Left lung (tissue), 10 donors: ENCODE results near the gene PITX1. TPM values are rescaled to one million over a fixed set of nuclear protein-coding genes. Genes with fewer than 3 reads are reported as not detected.

ENCODE experiments used
- ATAC-seq: fragments of 200-7000 bp; cut with Tn5 transposase; one replicate; pipeline ENCODE4 v1.9.1; 2020; ENCODE audit warnings: moderate library complexity
- DNase-seq, 4 donors: peaks; one replicate each; pipeline ENCODE4 v3.0.0-alpha.2; 2013 to 2020
- H3K27ac ChIP-seq, 2 donors: fragments of 200-600 bp; sonication (generic) in 1 of 2; one replicate each; pipeline versions ENCODE4 v1.5.0 to v1.8.0; 2020 to 2021
- H3K27me3 ChIP-seq, 2 donors: fragments of 200-600 bp; sonication (generic) in 1 of 2; one replicate each; pipeline versions ENCODE4 v1.5.0 to v1.8.0; 2020 to 2021
- H3K36me3 ChIP-seq, 2 donors: fragments of 200-600 bp; sonication (generic) in 1 of 2; one replicate each; pipeline versions ENCODE4 v1.5.0 to v1.8.0; 2020 to 2021
- H3K4me1 ChIP-seq, 2 donors: fragments of 200-600 bp; one replicate each; pipeline ENCODE4 v1.8.0; 2021
- H3K4me3 ChIP-seq, 2 donors: fragments of 200-600 bp; sonication (generic) in 1 of 2; one replicate each; pipeline versions ENCODE4 v1.5.0 to v1.8.0; 2020 to 2021; ENCODE audit warnings: mild to moderate bottlenecking in 1 of 2
- H3K9me3 ChIP-seq, 2 donors: fragments of 200-600 bp; sonication (generic) in 1 of 2; one replicate each; pipeline versions ENCODE4 v1.5.0 to v1.8.0; 2020 to 2021
- intact Hi-C, 2 donors: fragments of 100-400 bp; cut with DNase I; formaldehyde crosslinking; loops; one replicate each; pipeline versions ENCODE4 v1.11.2 to v1.14.2; 2022
- polyA plus RNA-seq, 6 donors: library from polyadenylated mRNA; unstranded; fragments of 120-200 nt; gene quantifications; one replicate each; pipeline ENCODE4 v1.2.1, GENCODE V29; 2013; ENCODE audit not compliant: insufficient read length in 6 of 6
- total RNA-seq, 2 donors: library from RNA; stranded (reverse); fragmentation: NEBNext Ultra II Directional; extraction: Animal tissue kit (Norgen Biotek cat#: 25700); gene quantifications; one replicate each; pipeline ENCODE4 v1.2.1, GENCODE V29; 2021
- TF ChIP-seq, protein P1 (sequence below), 2 donors: fragments of 200-600 bp; sonication (generic) in 1 of 2; IDR thresholded peaks; one replicate each; pipeline versions ENCODE4 v1.5.0 to v1.8.0; 2021; ENCODE audit warnings: antibody characterized with exemption in 2 of 2
- donor health status: DM: no; HTN: yes; CAD: no.
- donor health status: DM: no; HTN: no; CAD: no.

Gene PITX1
- total and polyA plus RNA-seq, 8 donors = 0.17 to 0.68 (median 0.32) TPM; not detected in 1

DNA sequence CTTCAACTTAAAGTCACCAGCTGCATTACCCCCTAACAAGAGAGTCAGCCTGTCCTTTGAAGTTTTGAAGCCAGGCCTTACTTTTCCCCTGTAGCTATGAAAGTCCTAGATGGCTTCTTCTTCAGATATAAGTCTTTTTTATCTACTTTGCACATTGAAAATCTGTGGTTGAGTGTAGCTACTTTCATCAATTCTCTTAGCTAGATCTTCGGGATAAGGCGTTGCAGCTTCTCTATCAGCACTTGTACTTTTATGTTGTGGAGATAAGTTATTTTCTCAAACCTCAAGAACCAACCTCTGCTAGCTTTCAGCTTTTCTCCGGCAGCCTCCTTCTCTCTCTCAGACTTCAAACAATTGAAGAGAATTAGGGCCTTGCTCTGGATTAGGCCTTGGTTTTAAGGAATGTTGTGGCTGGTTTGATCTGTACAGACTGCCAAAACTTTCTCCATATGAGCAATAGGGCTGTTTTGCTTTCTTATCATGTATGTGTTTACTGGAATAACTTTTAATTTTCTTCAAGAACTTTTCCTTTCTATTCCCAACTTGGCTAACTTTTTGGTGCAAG lies 44.7 kb downstream of the PITX1 start:
- H3K4me3 ChIP-seq = no peak overlapping the region
- DNase-seq = no peak
- H3K27ac ChIP-seq = no peak overlapping the region
- no peaks in the 10 kb centered on the region for H3K9me3 ChIP-seq
- no peak for ATAC-seq
- H3K4me1 ChIP-seq = no peaks in the 10 kb centered on the region
- H3K36me3 ChIP-seq = no peaks in the 10 kb centered on the region
- intact Hi-C loops = no loop called here
- TF ChIP-seq, protein P1, sequence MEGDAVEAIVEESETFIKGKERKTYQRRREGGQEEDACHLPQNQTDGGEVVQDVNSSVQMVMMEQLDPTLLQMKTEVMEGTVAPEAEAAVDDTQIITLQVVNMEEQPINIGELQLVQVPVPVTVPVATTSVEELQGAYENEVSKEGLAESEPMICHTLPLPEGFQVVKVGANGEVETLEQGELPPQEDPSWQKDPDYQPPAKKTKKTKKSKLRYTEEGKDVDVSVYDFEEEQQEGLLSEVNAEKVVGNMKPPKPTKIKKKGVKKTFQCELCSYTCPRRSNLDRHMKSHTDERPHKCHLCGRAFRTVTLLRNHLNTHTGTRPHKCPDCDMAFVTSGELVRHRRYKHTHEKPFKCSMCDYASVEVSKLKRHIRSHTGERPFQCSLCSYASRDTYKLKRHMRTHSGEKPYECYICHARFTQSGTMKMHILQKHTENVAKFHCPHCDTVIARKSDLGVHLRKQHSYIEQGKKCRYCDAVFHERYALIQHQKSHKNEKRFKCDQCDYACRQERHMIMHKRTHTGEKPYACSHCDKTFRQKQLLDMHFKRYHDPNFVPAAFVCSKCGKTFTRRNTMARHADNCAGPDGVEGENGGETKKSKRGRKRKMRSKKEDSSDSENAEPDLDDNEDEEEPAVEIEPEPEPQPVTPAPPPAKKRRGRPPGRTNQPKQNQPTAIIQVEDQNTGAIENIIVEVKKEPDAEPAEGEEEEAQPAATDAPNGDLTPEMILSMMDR (IDR thresholded peaks at IDR 0.05) = no peak
- H3K27me3 ChIP-seq = no peaks in the 10 kb centered on the region

DNA sequence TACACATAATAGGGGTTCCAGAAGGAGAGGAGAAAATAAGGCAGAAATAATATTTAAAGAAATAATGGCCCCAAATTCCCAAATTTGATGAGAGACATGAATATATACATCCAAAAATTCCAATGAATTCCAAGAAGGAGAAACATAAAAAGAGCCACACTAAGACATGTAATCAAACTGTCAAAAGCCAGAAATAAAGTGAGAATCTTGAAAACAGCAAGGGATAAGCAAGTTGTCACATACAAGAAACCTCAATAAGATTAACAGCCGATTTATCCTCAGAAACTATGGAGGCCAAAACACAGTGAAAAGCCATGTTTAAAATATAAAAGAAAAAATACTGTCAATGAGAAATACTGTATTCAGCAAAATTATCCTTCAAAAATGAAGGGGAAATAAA lies 51.8 kb downstream of the PITX1 start:
- TF ChIP-seq, protein P1 (IDR thresholded peaks at IDR 0.05) = no peak
- no peaks in the 10 kb centered on the region for H3K27me3 ChIP-seq
- no peaks in the 10 kb centered on the region for H3K36me3 ChIP-seq
- ATAC-seq (no peak), DNase-seq (no peak)
- no peak overlapping the region for H3K4me3 ChIP-seq
- peaks cover 0 to 59% of the 10 kb centered on the region in 2 donors for H3K9me3 ChIP-seq
- H3K4me1 ChIP-seq = no peaks in the 10 kb centered on the region
- no peak overlapping the region for H3K27ac ChIP-seq
- intact Hi-C loops = no loop called here

DNA sequence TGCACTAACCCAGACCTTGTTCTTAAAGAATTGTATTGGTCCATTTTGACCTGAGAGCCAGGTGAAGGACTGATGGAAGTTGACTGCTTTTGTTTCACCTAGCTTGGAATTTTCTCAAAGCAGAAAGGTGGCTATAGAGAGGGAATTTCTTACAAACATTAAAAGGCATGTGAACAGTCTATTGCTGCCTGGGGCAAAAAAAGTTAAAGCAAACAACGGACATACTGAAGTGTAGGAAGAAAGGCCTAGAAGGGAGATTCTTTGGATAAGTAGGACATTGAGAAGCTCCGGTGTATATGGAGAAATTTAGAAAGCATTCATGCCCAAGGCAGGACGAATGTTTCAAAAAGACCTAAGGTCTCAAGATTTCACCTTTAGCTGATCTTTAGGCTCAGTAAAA lies 54.6 kb downstream of the PITX1 start:
- intact Hi-C loops = no loop called here
- no peak for DNase-seq
- H3K27me3 ChIP-seq = no peaks in the 10 kb centered on the region
- H3K27ac ChIP-seq = no peak overlapping the region
- TF ChIP-seq, protein P1 (IDR thresholded peaks at IDR 0.05) = no peak
- H3K9me3 ChIP-seq = peaks cover 0 to 70% of the 10 kb centered on the region in 2 donors
- H3K36me3 ChIP-seq = peaks cover 0 to 5% of the 10 kb centered on the region in 2 donors
- H3K4me3 ChIP-seq = no peak overlapping the region
- ATAC-seq = no peak
- no peaks in the 10 kb centered on the region for H3K4me1 ChIP-seq

Other genes starting within 250 kb of the PITX1 start
- gene C5orf24, start 188.3 kb downstream of the PITX1 start, total RNA-seq = 10 to 100 TPM; 50.8 to 64.4 TPM
- 10 to 100 TPM; 73.3 to 86.3 (median 77.8) TPM for gene C5orf24, start 188.3 kb downstream of the PITX1 start, polyA plus RNA-seq
- 10 to 100 TPM; 61.9 to 78.2 TPM for gene TXNDC15, start 159.9 kb downstream of the PITX1 start, total RNA-seq
- 10 to 100 TPM; 61.7 to 88.9 (median 75.7) TPM for gene TXNDC15, start 159.9 kb downstream of the PITX1 start, polyA plus RNA-seq
- gene PCBD2, start 129.1 kb downstream of the PITX1 start, total RNA-seq = 10 to 100 TPM in 1 of 2 donors, 1 to 10 TPM in 1; 9.8 to 10.7 TPM
- gene PCBD2, start 129.1 kb downstream of the PITX1 start, polyA plus RNA-seq = 10 to 100 TPM; 10.6 to 17.7 (median 14.6) TPM
- gene CATSPER3, start 66.3 kb downstream of the PITX1 start, total RNA-seq = under 1 TPM; 0.42 to 0.85 TPM
- 1 to 10 TPM in 4 of 6 donors, under 1 TPM in 2; 0.81 to 1.6 (median 1.1) TPM for gene CATSPER3, start 66.3 kb downstream of the PITX1 start, polyA plus RNA-seq